ENCODE data around the gene ADGRD1.

ADGRD1 gene

DNA sequence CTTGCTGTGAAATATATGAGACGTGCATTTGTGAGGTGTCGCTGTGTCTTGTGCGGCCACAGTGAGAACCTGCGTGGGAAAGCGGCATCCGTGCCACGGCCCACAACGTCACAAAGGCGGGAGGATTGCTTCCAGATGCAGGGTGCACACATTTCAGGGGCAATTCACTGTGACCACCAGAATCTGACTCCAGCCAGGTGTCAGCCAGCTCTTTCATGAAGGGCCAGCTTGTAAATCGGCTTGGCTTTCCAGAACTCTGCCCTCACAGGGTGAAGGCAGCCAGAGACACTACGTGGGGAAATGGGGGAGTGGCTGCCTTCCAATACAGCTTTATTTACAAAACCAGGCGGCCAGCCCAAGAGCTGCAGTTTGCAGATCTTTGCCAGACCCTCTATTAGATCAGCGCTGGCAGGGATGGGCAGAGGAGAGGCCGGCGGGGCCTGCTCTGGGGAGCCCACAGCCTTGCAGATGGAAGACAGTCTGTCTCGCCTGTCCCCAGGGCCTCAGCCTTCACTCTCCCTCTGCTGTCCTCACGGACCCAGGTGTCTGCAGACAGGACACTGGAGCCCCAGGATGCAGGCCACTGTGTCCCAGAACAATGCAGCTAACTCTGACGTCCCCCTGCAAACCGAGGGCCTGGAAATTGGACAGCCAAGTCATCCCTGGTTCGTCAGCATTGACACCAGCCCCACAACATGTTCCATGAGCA is 53.5 kb downstream of the ADGRD1 start:
- DNase-seq (ENCODE audit: low read depth) = no peak

DNA sequence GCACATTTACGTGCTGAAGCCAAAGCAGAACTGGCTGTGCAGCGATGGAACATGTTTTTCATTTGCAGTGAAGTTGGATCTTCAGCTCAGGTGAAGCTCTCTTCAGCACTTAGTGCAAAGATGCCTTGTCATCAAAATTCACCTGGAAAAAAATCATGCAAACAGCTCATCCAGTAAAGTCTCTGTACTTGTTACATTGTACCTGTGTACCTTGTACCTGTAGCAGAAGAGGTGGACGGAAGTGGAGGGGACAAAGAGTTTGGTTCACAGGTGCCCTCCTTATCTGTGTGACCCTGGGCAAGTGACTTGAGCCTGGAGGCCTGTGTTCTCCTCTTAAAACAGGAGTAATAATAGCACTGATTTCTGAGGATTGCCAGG is 54.0 kb downstream of the ADGRD1 start:
- DNase-seq (ENCODE audit: low read depth) = no peak

DNA sequence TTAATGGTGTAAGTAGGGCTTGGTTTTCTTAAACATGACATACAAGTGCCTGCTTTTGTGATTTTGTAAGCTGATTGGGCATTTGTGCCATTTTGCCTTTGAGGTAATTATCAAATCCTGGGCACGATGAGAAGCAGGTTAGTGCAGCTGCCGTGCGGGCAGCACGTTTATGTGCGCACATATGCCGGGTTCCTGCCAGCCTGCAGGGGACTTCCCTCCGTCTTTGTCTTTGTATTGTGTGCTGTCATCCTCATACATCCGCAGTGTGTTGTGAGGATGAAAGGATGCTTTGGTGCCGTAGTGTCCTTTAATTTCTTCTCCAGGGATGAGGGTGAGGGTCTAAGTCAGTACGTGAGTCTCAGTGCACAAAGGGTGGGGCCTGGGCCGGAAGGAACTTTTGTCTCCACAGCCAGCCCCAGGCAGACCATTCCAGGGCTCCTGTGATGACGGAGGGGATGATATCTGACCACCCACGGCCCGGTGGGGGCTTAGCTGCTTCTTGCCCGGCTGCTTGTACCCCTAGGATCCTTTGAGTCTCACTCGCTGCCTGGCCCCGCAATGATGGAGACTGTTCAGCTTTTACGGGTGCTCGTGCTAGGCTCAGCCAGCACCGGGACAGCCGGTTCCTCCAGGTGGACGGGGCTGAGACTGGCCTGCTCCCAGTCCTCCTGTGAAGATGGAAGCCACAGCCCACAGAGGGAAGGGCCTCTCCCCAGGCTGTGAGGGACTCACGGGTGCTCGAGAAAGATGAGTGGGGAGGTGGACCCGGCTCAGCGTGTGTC is 54.6 kb downstream of the ADGRD1 start:
- no peak for DNase-seq (ENCODE audit: low read depth)

DNA sequence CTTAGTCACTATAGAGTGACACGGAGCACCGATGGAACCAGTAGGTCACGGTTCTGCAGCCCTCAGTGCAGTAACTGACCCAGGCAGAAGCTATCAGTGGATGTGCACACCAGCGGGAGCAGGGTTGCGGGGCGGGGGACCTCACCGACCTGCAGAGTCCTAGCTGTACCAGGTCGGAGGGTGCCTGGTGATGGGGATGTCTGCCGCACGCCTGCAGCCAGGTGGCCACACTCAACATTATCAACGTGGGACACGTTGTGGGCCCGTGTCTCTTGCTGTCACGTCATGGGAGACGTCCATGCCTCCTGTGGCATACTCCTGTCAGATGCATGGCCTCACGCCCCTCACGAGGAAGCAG is 55.2 kb downstream of the ADGRD1 start:
- no peak for DNase-seq (ENCODE audit: low read depth)

DNA sequence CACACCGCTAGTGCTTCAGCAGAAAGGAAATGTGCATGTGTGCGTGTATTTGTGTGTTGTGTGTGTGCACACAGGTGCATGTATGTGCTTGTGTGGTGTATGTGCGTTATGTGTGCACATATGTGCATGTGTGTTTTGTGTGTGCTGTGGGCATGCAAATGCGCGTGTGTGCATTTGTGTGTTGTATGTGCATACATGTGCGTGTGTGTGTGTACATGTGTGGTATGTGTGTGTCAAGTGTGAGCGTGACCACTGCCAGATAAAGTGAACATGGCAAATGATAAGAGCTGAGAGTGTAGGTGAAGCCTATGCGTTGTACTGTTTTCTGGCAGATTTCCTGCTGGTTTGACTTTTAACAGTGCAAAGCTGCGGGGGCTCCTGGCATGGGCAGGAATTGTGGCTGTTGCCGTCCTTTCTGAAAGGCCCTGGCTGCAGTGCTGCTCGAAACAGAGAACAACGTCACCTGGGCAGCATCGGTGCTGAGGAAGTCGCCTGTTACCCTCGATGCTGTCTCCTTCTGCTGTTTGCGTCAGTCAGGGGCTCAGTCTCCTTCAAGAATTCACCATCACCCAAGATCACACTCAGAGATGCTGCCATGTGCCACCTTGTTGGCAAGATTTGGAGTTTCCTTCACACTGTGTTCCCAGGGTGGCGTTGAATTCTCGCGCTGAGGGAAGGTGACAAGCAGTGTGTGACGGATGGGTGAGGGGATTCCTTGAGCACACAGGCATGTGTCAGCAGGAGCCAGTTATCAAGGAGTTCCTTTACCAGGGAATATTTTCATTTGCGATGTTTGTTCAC is 56.1 kb downstream of the ADGRD1 start:
- DNase-seq (ENCODE audit: low read depth) = no peak

DNA sequence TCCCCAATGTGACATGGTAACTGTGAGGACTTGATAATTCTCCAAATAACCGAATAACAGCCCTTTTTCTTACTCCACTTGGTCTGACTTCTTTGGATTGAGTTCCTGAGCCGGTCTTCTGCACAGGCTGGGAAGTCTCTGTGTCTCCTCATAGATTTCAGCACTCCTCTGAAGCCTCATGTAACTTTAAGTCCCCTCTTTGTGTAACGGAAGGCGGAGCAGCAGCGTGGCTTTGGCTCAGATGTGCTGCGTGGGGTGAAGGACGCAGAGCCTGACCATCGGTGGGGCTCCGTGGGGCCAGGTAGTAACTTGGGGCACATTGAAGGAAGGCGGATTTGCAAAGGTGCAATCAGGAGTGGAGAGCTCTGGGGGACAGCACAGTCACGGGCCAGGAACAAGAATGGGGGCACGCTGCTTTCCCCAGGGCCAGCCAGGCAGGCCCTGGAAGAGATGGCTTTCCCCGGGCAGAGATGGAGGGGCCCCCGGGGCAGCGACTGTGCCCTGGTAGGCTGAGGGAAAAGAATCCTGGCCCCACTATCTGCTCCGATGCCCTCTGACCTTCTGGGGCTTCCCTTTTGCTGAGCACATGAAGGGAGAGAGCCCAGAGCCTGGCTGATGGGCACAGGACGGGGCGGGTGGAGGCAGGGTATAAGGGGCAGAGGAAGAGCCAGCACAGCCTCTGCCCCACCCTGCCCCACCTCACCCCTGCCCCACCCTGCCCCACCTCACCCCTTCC is 56.9 kb downstream of the ADGRD1 start:
- DNase-seq (ENCODE audit: low read depth) = no peak

DNA sequence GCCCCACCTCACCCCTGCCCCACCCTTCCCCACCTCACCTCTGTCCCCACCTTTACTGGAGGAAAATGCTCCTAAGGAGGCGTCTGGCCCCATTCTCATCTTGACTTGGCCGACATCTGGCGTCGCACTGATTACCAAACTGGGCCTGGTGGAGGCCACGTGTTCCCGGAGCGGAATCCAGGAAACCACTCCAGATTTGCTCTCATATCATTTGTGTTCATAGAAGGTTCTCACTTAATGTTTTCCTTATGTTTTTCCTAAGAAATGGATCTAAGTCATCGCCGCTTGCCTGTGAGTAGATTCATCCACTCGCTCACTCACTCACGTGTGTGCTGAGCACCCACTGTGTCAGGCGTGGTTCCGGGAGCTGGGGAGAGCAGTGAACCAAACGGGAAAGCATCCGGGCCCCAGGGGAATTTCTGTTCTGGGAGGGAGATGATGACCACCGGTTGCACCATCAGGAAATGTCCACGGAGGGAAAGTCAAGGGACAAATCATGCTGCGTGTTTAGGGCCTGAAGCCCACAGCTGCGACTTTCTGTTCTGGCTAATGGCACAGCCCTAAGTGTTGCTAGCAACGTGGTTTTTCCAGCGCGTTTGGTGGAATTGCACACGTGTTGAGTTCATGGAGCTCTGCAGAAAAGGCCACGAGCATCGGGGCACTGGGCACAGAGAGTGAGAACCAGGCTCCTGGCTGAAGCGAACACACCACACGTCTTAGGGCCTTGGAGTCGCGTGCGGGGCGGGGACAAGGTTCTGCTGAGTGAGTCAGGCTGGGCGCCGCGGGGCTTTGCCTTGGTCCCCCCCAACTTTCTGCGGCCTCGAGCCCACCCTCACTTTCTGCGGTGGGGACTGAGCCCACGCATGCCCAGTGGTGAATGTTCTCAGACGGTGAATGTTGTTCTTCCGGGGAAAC is 57.7 kb downstream of the ADGRD1 start:
- no peak for DNase-seq (ENCODE audit: low read depth)

DNA sequence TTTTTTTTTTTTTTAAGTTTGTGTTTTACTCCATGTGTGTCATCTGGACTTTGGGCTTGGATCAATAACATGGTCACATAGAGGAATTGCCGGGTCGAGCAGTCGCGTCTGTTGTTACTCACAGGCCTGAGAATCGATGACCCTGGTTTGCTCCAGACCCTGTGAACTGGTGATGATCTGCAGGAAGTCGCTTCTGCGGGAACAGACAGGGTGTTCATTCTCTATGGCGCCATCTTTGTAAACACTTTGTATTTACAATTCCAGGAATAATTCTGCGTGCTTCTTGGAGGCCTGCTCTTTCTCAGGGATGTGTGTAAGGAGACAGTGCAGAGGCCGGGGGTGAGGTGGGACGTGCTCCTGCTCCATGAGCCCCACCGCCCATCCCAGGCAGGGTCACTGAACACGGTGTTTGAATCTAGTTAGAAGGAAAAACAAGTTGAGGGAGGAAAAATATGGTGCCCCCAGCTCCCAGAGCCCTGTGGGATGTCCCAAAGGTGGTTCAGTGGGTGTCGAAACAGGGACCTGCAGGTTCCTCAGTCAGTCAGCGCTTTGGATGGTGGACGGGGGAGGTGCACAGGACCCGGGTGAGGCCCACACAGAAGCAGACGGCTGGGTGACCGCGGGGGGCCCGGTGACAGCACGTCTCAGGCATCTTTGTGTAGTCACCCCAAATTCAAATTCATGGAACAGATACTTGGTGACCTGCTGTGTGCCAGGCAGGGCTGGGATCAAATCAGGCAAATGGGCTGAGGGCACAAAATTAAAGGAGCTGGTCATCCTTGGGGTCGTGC is 58.8 kb downstream of the ADGRD1 start:
- no peak for DNase-seq (ENCODE audit: low read depth)

DNA sequence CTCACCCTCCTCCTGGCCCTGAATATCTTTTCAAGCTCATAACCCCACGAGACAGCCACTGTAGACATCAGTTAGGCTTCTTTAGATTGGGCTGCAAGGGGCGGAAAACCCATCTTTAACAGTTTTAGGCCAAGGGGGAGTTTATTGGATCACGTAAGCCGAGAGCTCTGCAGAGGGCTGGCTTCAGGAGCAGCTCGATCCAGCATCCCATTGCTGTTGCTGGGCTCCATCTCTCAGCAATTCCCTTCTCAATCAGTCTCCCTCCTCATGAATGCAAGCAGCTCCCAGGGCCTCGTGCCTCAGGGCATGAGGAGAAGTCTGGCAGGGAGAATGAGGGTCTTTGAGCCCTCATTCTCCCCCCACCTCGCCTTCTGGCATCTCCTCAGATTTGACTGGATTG is 59.4 kb downstream of the ADGRD1 start:
- no peak for DNase-seq (ENCODE audit: low read depth)

DNA sequence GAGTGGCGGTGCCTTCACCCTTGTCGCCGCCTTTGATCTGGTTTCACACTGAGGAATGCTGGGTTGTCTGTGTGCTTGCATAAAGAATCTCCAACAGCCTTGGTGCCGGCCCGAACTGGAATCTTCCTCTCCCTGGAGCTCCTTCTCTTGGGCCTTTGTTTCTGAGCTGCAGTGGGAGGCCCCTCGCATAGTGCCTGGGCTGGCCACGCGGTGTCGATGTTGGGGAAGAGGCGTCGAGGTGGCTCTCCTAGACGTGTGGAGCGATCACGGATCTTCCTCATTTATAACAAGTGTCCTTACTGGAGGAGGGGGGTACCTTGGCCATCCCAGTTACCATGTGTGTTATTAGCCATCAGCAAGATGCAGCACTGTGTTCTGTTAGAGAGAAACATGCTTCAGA is 60.6 kb downstream of the ADGRD1 start:
- DNase-seq (ENCODE audit: low read depth) = no peak

DNA sequence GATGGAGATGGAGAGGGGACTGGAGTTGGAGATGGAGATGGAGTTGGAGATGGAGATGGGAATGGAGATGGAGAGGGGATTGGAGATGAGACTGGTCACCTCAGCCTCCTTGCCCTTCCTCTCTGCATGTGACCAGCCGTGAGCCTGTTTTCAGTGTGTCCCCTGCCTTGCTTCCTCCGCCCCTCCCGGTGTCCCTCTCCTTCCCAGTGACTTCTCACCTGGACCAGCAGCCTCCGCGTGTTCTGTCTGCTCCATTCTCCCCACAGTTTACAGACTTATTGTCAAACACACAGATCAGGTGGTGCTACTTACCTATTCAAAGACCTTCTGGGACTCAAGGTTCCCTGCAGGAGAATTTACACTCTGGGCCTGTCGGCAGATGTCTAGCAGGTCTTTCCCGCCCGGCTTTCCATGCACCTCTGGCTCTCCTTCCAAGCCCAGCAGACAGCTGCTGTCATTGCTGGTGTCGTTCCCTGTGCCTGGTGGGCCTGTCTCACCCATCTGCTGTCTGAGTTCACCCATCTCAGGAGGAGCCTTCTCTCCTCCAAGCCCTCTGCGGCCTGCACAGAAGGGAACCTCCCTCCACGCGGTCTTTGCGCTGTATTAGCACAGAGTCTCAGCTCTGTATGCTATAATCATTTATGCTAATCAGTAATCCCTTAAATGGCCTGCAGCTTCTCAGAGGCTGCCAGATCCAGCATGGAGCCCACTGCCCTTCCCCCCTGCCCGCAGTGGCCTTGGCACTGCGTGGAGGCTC is 62.1 kb downstream of the ADGRD1 start:
- DNase-seq (ENCODE audit: low read depth) = no peak

DNA sequence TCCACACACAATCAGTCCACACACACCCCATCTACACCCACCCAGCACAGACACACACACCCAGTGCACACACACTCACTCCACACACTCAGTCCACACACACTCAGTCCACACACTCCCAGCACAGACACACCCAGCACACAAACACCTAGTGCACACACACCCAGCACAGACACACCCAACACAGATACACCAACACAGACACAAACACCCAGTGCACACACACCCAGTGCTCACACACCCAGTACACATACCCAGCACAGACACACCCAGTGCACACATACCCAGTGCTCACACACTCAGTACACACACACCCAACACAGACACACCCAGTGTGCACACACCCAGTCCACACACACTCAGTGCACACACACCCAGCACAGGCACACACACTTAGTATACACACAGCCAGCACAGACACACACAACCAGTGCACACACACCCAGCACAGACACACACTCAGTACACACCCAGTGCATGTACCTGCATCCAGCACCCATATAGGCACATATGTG is 63.8 kb downstream of the ADGRD1 start:
- DNase-seq (ENCODE audit: low read depth) = no peak

DNA sequence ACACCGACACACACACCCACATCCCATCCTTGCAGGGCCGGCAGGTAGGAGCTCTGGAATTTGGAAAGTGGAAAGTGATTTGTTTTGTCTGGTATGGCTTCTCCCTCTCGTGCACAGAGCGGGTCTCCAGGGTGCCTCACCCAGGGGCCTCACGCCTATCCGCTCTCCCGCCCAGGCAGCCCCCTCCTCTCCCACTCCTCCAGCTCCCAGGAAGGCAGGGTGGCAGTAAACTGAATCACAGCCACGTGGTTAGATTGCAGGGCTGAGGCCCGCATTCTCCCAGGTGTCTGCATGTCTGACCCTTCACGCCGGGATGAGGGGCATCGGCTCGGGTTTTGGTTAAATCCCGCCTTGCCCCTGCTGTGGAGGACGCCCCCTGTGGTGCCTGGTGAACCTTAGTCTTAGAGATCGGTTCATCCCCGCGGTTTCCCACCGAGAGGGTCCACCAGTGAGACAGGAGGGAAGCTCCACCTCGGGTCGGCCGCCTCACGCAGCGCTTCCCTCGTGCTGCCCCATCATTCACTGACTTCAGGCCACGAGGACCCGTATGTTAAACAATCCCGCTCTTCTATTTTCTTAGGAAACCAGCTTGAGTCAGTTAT is 64.4 kb downstream of the ADGRD1 start:
- no peak for DNase-seq (ENCODE audit: low read depth)

DNA sequence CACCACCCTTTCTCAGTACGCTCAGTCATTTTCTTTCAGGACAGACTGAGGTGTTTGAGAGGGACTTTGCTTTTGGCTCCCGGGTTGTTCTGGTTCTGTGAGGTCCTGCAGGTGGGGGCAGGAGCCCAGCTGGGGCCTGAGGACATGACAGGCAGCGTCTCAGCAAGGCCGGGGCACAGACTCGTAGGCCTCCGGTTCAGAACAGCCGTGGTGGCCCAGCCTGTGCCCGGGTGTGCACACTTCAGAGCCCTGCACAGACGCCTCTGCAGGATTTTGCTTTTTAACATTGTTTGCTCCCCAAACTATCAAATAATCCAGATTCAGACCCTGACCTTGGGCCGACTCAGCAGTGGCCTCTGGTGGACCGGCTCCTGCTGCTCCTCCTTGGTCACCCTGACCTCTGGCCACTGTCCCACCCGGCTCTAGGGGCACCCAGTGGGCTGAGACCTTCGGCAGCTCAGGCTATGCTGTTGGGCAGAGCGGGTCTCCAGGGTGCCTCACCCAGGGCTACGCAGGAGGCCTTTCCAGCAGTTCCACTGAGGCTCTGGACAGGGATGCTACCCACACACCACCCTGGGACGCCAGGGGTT is 65.2 kb downstream of the ADGRD1 start:
- no peak for DNase-seq (ENCODE audit: low read depth)

DNA sequence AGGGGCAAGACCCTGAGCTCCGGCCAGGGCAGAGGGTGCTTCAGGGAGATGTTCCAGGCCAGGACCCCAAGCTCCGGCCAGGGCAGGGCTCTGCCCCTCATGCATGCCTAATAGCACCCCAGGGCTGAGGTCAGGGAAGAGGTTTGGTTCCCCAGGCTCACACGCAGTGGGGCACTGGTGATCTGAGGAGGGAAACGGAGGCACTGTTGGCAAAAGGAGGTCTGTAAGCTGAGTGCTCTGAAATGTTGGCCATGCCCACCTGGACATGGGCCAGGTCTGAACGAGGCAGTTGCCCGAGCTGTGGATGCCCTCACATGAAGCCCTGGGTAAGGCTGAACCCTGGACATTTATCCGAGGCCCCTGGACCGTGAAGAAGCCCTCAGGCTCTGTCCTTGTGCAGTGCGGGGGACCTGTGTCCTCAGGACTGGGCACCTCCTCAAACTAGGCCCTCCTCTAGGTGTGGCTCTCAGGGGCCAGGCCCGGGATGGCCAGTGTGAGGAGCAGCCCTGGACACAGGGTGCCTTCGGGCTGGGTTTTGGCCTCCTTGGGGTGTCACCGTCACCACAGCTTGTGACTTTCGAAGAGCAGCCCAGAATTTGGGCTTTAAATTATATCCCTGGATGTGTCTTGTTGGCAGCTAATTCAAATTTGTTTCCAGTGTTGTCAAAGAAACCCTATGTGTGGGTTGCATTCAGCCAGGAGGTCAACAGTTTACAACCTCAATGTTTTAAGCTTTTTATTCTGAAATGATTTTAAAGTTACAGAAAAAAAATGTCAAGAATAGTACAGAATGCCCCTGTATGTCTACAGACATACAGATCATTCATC is 66.8 kb downstream of the ADGRD1 start:
- DNase-seq (ENCODE audit: low read depth) = no peak

DNA sequence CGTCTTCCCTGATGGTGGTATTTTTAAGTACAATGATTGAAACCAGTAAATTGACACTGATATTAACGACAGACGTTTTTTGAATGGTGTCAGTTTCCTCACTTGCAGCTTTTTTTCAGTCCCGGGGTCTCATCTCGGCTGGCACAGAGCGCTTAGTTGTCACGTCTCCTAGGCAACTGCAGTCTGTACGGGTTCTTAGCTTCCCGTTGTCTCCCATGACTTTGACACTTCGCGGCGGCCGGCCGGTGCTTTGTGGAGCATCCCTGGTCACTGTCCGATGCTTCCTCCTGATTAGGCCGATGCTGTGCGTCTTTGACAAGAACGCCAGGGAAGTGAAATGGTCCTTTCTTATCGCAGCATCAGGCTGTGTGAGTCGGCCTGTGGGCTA is 67.4 kb downstream of the ADGRD1 start:
- no peak for DNase-seq (ENCODE audit: low read depth)

DNA sequence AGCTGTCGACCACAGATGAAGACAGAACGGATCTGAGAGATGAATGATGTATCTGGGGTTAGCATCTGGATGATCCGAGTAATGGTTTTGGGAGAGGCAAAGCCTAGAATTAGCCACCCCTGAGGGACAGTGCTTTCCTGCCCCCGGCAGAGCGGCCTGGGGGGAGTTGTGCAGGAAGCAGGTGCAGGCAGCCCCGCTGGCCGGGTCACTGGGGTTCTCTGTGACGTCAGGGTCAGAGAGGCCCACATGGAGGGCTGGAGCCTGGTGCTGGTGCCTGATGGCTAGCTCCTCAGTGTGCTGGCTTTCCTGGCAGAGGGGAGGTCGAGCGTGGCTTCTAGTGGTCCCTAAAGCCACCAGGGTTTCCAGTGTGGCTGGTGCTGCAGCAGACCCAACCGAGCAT is 70.3 kb downstream of the ADGRD1 start:
- no peak for DNase-seq (ENCODE audit: low read depth)

DNA sequence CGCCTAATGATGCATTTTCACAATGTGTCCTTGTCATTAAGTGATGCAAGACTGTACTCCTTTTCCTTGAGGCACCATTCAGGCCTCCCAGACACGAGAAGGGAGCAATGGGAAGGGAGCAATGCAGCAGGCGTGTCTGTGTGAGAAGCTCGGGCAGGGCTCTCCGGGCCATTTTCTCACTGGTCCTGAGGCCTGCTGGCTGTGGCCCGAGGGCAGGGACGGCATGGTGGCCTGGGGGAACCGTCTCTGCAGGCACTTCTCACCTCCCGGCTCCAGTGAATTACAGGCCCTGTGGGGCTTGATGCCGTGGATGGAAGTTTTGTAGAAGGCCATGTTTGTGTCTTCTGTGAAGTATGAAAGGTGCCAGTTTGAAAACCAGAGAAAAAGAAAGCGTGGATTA is 71.0 kb downstream of the ADGRD1 start:
- no peak for DNase-seq (ENCODE audit: low read depth)
